IPS-20b (cell line): ENCODE measurements around the gene DLX2.
"Not testable (repeated sequence)": the region's sequence is repeated elsewhere in the genome, so short reads cannot be mapped to it uniquely, and the experiment has no call there.

ENCODE experiments used
- H3K27ac ChIP-seq: one replicate; pipeline ENCODE4 v1.5.1; 2013; ENCODE audit warnings: low read length
- H3K27me3 ChIP-seq: 2 replicates; pipeline ENCODE4 v1.6.1; 2013; ENCODE audit warnings: mild to moderate bottlenecking, low read length, inconsistent platforms; ENCODE audit not compliant: insufficient read depth
- H3K36me3 ChIP-seq: 2 replicates; pipeline ENCODE4 v1.6.1; 2013; ENCODE audit warnings: low read depth, mild to moderate bottlenecking, inconsistent platforms, low read length, moderate library complexity; ENCODE audit not compliant: insufficient read depth
- H3K4me1 ChIP-seq: 2 replicates; pipeline ENCODE4 v1.6.1; 2013; ENCODE audit warnings: mild to moderate bottlenecking, control low read depth, inconsistent platforms, low read length, moderate library complexity; ENCODE audit not compliant: insufficient read depth
- H3K4me3 ChIP-seq: 2 replicates; pipeline ENCODE4 v1.5.1; 2013; ENCODE audit warnings: mild to moderate bottlenecking, low read length, inconsistent platforms
- H3K9ac ChIP-seq: 2 replicates; pipeline ENCODE4 v1.6.1; 2013; ENCODE audit warnings: low read depth, mild to moderate bottlenecking, inconsistent platforms, low read length, moderate library complexity
- H3K9me3 ChIP-seq: 2 replicates; pipeline ENCODE4 v1.6.1; 2013; ENCODE audit warnings: mild to moderate bottlenecking, low read depth, low read length, inconsistent platforms; ENCODE audit not compliant: insufficient read depth

Gene DLX2

DNA sequence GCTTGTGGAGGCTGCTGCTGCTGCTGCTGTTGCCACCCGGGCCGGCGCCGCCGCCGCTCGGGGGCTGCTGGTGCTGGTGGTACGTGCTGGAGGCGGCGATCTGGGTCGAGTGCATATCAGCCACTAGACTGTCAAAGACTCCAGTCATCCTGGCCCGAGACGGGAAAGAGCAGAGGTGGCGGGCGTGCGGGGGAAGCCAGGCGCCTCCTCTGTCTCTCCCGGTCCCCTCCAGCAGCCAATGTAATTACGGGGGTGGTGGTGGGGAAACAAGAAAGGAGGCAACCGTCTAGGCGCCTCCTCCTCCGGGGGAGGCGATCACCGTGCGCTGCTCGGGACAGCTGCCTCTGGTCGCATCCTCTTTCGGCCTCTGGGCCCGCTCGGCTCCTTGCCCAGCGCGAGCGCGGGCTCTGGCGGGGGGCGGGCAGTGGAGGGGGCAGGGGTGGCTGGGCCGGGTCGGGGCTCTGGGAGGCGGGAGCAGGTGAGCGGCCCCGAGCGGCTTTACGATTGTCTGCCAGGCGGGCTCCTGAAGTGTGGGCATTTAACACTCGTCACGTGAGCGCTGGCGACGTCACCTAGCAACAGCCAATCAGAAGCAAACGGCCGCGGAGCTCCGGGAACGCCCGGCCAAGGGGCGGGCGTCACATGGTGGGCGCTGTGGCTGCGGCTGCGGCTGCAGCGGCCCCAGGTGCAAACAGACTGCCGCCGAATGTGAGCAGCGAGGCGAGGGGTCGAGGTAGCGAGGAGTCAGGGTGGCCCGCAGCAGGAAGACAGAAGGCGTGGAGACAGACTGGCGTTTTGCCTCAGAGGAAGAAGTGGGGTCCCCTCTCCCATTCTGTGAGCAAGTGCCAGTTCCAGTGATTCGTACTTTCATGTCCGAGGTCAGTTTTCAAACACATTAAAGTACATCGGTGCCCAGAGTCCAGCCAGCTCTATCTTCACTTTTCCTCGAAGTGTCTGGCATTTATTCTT, at the start of gene DLX2:
Gene DLX2 (minus strand): TSS at position 510 of the 969 bp plus-strand sequence. CDS start 362 bp downstream, at position 148.
- no peak within 1 kb of the TSS for H3K9ac ChIP-seq
- peaks cover 98% of the 10 kb centered on the region for H3K27me3 ChIP-seq
- H3K27ac ChIP-seq = no peak within 1 kb of the TSS
- H3K36me3 ChIP-seq = no peaks in the 10 kb centered on the region
- H3K9me3 ChIP-seq = peaks cover 4% of the 10 kb centered on the region; the same call in 1 of the 2 replicates
- H3K4me3 ChIP-seq = peak within 1 kb of the TSS; percentile 67
- H3K4me1 ChIP-seq = peaks cover 5% of the 10 kb centered on the region; the same call in 1 of the 2 replicates

- Histone ChIP-seq H3K9me3 (no peaks in the 10 kb centered on the region), H3K4me3 (no peak overlapping the region), H3K27me3 (no peaks in the 10 kb centered on the region), H3K9ac (no peak overlapping the region), H3K4me1 (no peaks in the 10 kb centered on the region), H3K27ac (no peak overlapping the region), H3K36me3 (no peaks in the 10 kb centered on the region)
Observed at GRCh38 chr2:172147944-172148650, 45.4 kb upstream of the DLX2 start.

DNA sequence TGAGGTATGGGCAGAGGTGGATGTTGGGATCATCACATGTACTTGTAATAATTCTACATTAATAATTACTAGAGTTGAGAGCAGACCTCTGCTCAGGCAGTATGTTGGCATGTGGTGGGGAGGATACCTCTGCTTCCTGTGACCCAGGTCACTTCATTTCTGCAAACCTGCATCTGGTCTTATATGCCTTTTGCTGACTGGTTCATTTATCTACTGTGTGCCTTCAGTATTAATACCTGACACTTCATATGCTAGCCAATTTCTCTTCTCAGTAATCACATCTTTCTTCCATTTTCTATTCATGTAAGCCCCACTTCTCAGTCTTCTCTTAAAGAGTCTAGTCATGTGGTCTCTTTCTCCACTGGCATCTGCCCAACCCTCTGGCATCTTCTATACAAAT, 41.1 kb upstream of the DLX2 start:
- Histone ChIP-seq H3K9ac (no peak overlapping the region), H3K27ac (no peak overlapping the region), H3K36me3 (no peaks in the 10 kb centered on the region), H3K4me1 (no peaks in the 10 kb centered on the region), H3K9me3 (no peaks in the 10 kb centered on the region), H3K4me3 (no peak overlapping the region), H3K27me3 (no peaks in the 10 kb centered on the region)

- H3K4me3 ChIP-seq, H3K27ac ChIP-seq, H3K9ac ChIP-seq, H3K4me1 ChIP-seq, H3K27me3 ChIP-seq, H3K36me3 ChIP-seq, H3K9me3 ChIP-seq: not testable (repeated sequence)
Observed at GRCh38 chr2:172138727-172139126, 36.0 kb upstream of the DLX2 start.

GRCh38 chr2:172137943-172138342, 35.2 kb upstream of the DLX2 start:
- Histone ChIP-seq H3K4me3 (no peak overlapping the region), H3K9me3 (no peaks in the 10 kb centered on the region), H3K9ac (no peak overlapping the region), H3K27me3 (peaks cover 4% of the 10 kb centered on the region; the same call in 1 of the 2 replicates), H3K4me1 (peaks cover 4% of the 10 kb centered on the region; the same call in 1 of the 2 replicates), H3K27ac (no peak overlapping the region), H3K36me3 (no peaks in the 10 kb centered on the region)

DNA sequence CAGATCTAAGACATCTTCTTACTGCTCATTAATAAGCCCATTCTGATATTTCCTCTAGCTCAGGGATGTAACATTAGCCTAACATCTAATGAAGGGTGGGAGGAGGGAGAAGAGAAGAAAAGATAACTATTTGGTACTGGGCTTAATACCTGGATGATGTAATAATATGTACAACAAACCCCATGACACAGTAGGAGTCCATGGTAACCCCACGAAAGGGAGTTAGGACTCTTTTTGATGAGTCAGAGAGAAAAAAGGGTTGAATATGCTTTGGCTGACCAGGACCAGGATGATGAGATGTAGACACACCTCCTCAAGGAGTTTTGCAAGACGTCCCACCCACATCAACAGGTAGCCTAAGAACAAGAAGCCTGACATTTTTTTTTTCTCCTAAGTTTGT, 34.4 kb upstream of the DLX2 start:
- H3K9ac ChIP-seq = no peak overlapping the region
- H3K36me3 ChIP-seq = no peaks in the 10 kb centered on the region
- no peak overlapping the region for H3K4me3 ChIP-seq
- peaks cover 12% of the 10 kb centered on the region; the same call in 1 of the 2 replicates for H3K4me1 ChIP-seq
- peaks cover 7% of the 10 kb centered on the region; the same call in 1 of the 2 replicates for H3K27me3 ChIP-seq
- no peak overlapping the region for H3K27ac ChIP-seq
- H3K9me3 ChIP-seq = no peaks in the 10 kb centered on the region

DNA sequence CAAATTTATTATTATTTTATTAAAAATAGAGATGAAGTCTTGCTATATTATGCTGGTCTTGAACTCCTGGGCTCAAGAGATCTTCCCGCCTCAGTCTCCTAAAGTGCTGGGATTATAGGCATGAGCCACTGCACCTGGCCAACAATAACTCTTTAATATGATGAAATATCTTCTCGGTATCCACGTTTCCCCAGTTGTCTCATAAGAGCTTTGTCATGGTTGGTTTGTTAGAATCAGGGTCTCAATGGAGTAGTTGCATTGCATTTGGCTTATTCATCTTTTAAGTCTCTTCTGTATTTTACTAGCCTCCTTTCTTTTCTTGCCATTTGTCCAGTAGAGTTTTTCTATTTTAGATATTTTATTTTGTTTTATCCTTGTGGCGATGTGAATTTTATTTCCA, 32.7 kb upstream of the DLX2 start:
- H3K27me3 ChIP-seq = peaks cover 7% of the 10 kb centered on the region; the same call in 1 of the 2 replicates
- H3K4me3 ChIP-seq = no peak overlapping the region
- H3K9me3 ChIP-seq = peaks cover 5% of the 10 kb centered on the region
- no peaks in the 10 kb centered on the region for H3K36me3 ChIP-seq
- peaks cover 17% of the 10 kb centered on the region; the same call in 1 of the 2 replicates for H3K4me1 ChIP-seq
- H3K9ac ChIP-seq = no peak overlapping the region
- no peak overlapping the region for H3K27ac ChIP-seq

- Histone ChIP-seq H3K9me3 (peaks cover 5% of the 10 kb centered on the region), H3K27ac (no peak overlapping the region), H3K9ac (no peak overlapping the region), H3K36me3 (no peaks in the 10 kb centered on the region), H3K4me1 (peaks cover 17% of the 10 kb centered on the region; the same call in 1 of the 2 replicates), H3K27me3 (peaks cover 7% of the 10 kb centered on the region; the same call in 1 of the 2 replicates), H3K4me3 (no peak overlapping the region)
Observed at GRCh38 chr2:172134270-172134669, 31.6 kb upstream of the DLX2 start.

DNA sequence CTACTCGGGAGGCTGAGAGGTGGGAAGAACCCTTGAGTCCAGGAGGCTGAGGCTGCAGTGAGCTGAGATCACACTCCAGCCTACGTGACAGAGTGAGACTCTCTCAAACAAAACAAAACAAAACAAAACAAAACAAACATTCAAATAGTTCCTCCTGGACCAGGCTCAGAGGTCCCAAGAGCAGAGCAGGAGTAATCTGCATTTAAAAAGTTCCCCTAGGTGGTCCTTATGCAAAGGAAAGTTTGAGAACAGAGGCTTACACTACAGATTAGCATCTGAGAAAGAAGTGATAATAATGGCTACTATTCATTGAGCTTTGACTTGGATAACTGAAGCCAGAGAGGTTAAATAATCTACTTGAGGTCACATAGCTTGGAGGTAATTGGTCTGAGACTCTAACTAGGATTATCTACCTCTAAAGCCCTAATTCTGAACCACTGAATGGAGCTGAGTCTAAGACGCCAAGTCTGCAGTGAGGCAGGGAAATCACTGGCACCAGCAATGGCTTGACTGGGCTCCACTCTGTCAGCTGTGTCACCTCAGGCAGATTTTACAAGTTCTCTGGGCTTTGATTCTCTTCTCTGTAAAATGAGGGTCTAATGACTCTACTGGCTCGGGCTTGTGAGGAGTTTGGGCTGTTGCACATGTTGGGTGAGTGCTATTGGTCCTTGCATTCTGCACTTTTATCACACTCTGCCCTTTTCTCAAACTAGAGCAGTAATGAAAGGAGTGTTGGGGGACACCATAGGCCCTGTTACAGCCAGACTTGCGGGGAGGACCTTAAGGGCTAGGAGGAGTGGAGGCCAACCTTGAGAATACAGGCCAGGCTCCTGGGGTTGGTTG, 29.2 kb upstream of the DLX2 start:
- no peaks in the 10 kb centered on the region for H3K36me3 ChIP-seq
- H3K9me3 ChIP-seq = peaks cover 5% of the 10 kb centered on the region
- peaks cover 7% of the 10 kb centered on the region; the same call in 1 of the 2 replicates for H3K27me3 ChIP-seq
- peaks cover 17% of the 10 kb centered on the region; the same call in 1 of the 2 replicates for H3K4me1 ChIP-seq
- H3K27ac ChIP-seq = no peak overlapping the region
- peak overlapping the region; percentile 0; the same call in 1 of the 2 replicates for H3K9ac ChIP-seq
- H3K4me3 ChIP-seq = peak overlapping the region; percentile 2; the same call in 1 of the 2 replicates

- Histone ChIP-seq H3K36me3 (no peaks in the 10 kb centered on the region), H3K4me3 (no peak overlapping the region), H3K9me3 (peaks cover 5% of the 10 kb centered on the region), H3K9ac (no peak overlapping the region), H3K4me1 (peaks cover 17% of the 10 kb centered on the region; the same call in 1 of the 2 replicates), H3K27ac (no peak overlapping the region), H3K27me3 (peaks cover 7% of the 10 kb centered on the region; the same call in 1 of the 2 replicates)
Observed at GRCh38 chr2:172129404-172129803, 26.7 kb upstream of the DLX2 start.

- no peaks in the 10 kb centered on the region for H3K36me3 ChIP-seq
- peaks cover 5% of the 10 kb centered on the region for H3K9me3 ChIP-seq
- H3K9ac ChIP-seq = no peak overlapping the region
- no peak overlapping the region for H3K27ac ChIP-seq
- peaks cover 17% of the 10 kb centered on the region; the same call in 1 of the 2 replicates for H3K4me1 ChIP-seq
- peaks cover 7% of the 10 kb centered on the region; the same call in 1 of the 2 replicates for H3K27me3 ChIP-seq
- H3K4me3 ChIP-seq = no peak overlapping the region
Observed at GRCh38 chr2:172128484-172128883, 25.8 kb upstream of the DLX2 start.
